Peyer's patch (tissue), 4 donors: ENCODE results near the gene ATG2B. TPM values are rescaled to one million over a fixed set of nuclear protein-coding genes. Genes with fewer than 3 reads are reported as not detected.
"Not testable (repeated sequence)": the region's sequence is repeated elsewhere in the genome, so short reads cannot be mapped to it uniquely, and the experiment has no call there.

Experiments
- DNase-seq, 3 donors: peaks; one replicate each; pipeline ENCODE4 v3.0.0-alpha.2; 2017 to 2019
- H3K27ac ChIP-seq, 4 donors: fragments of 200-600 bp; sonication (generic); one replicate each; pipeline ENCODE4 v1.5.1; 2016 to 2019
- H3K27me3 ChIP-seq, 2 donors: fragments of 200-600 bp; sonication (generic); one replicate each; pipeline ENCODE4 v1.5.1; 2019
- H3K36me3 ChIP-seq, 3 donors: fragments of 200-600 bp; sonication (generic); one replicate each; pipeline ENCODE4 v1.5.1; 2016 to 2019
- H3K4me1 ChIP-seq, 4 donors: fragments of 200-600 bp; sonication (generic); one replicate each; pipeline ENCODE4 v1.5.1; 2016 to 2019
- H3K4me3 ChIP-seq, 4 donors: fragments of 200-600 bp; sonication (generic); 1 replicate in 3 of 4; 2 replicates in 1 of 4; pipeline ENCODE4 v1.5.1; 2016 to 2019; ENCODE audit warnings: mild to moderate bottlenecking in 1 of 4
- H3K9me3 ChIP-seq, 4 donors: fragments of 200-600 bp; sonication (generic); one replicate each; pipeline ENCODE4 v1.5.1; 2016 to 2019; ENCODE audit warnings: mild to moderate bottlenecking in 1 of 4
- POLR2A ChIP-seq, 2 donors: fragments of 450-650 bp; IDR thresholded peaks; one replicate each; pipeline ENCODE4 v1.5.1; 2017; ENCODE audit warnings: antibody characterized with exemption in 2 of 2, mild to moderate bottlenecking in 2 of 2, moderate library complexity in 2 of 2
- total RNA-seq, 4 donors: library from RNA; depleted of rRNA; stranded (reverse); fragments of >200 nt; gene quantifications; one replicate each; pipeline ENCODE4 v1.1.0, GENCODE V29; 2016
- TF ChIP-seq, protein P1 (sequence below), 6 experiments: fragments of 450-650 bp in 4 of 6; fragments of 200-600 bp in 2 of 6; sonication (generic) in 1 of 6; IDR thresholded peaks; one replicate each; pipeline ENCODE4 v1.5.1; 2017 to 2019; ENCODE audit warnings: antibody characterized with exemption in 6 of 6, mild to moderate bottlenecking in 3 of 6, moderate library complexity in 1 of 6

The ATG2B gene
- total RNA-seq, 4 donors from 2014 or later: 39.8 to 85.8 (median 47.4) TPM

DNA sequence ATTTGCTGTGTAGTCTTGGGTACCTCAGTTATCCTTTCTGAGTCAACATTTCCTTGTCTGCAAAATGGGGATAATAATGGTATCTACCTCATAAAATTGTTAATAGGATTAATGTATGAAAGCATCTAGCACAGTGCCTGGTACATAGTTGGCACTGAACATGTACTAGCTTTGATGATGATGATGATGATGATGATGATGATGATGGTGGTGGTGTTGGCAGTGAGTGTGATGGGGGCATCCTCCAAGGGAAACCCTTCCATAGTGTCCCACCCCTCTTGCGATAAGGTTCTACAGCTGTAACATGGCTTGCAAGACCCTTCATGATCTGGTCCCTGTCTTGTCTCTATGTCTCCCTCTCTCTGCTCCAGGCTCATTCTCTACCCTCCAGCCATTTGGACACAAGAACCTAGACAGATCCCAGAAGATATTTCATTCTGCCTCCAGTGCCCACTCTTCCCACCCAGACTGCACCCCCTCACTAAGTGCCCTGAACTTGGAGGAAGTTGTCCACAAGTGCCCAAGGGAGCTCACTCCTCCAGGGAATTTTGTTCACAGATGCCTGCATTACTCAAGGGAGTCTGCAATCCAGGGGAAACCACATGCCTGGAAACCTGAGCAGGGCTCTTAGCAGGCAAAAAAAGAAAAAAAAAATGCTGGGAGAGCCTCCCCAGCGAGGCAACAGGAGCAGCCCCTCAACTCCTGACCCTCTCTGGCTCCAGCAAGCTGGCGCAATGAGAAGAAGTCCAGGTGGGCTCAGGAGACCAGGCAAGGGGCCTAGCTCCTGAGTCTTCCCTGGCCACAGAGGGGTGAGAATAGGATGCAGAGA, 117.2 kb downstream of the ATG2B start:
- Histone ChIP-seq H3K27me3 (no peaks in the 10 kb centered on the region), H3K27ac (no peak overlapping the region), H3K9me3 (no peaks in the 10 kb centered on the region), H3K36me3 (peaks cover 0 to 16% (median 0%) of the 10 kb centered on the region in 3 donors), H3K4me1 (no peaks in the 10 kb centered on the region), H3K4me3 (no peak overlapping the region)
- TF ChIP-seq POLR2A (IDR thresholded peaks at IDR 0.05): no peak
- TF ChIP-seq, protein P1, sequence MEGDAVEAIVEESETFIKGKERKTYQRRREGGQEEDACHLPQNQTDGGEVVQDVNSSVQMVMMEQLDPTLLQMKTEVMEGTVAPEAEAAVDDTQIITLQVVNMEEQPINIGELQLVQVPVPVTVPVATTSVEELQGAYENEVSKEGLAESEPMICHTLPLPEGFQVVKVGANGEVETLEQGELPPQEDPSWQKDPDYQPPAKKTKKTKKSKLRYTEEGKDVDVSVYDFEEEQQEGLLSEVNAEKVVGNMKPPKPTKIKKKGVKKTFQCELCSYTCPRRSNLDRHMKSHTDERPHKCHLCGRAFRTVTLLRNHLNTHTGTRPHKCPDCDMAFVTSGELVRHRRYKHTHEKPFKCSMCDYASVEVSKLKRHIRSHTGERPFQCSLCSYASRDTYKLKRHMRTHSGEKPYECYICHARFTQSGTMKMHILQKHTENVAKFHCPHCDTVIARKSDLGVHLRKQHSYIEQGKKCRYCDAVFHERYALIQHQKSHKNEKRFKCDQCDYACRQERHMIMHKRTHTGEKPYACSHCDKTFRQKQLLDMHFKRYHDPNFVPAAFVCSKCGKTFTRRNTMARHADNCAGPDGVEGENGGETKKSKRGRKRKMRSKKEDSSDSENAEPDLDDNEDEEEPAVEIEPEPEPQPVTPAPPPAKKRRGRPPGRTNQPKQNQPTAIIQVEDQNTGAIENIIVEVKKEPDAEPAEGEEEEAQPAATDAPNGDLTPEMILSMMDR (IDR thresholded peaks at IDR 0.05): no peak
- DNase-seq: no peak

DNA sequence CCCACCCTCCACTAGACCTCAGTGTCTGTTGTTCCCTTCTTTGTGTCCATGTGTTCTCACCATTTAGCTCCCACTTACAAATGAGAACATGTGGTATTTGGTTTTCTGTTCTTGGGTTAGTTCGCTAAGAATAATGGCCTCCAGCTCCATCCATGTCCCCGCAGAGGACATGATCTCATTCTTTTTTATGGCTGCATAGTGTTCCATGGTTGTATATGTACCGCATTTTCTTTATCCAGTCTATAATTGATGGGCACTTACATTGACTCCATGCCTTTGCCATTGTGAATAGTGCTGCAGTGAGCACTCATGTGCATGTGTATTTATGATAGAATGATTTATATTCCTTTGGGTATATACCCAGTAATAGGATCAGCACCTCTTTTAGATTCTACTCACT, 118.1 kb downstream of the ATG2B start:
- not testable (repeated sequence) for DNase-seq, H3K27ac ChIP-seq, H3K4me3 ChIP-seq, H3K9me3 ChIP-seq, H3K27me3 ChIP-seq, H3K4me1 ChIP-seq
- H3K36me3 ChIP-seq: peaks cover 0 to 24% (median 0%) of the 10 kb centered on the region in 3 donors

DNA sequence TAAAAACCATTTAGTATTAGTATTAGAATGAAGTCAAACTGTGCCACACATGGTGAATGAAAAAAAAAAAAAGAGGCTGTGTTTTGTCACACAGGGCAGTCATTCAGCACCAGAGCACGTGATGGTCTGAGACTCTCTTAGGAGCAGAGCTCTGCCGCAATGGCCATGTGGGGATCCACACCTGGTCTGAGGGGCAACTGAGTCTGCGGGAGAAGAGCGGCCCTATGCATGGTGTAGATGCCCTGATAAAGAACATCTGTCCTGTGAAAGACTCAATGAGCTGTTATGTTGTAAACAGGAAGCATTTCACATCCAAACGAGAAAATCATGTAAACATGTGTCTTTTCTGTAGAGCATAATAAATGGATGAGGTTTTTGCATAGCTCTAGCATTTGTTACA, 119.4 kb downstream of the ATG2B start:
- no peak for DNase-seq
- no peak overlapping the region for H3K27ac ChIP-seq
- no peaks in the 10 kb centered on the region for H3K27me3 ChIP-seq
- no peak overlapping the region for H3K4me3 ChIP-seq
- peaks cover 0 to 26% (median 0%) of the 10 kb centered on the region in 3 donors for H3K36me3 ChIP-seq
- peaks cover 0 to 14% (median 4%) of the 10 kb centered on the region in 4 donors for H3K4me1 ChIP-seq
- H3K9me3 ChIP-seq: no peaks in the 10 kb centered on the region
- no peak for TF ChIP-seq POLR2A (IDR thresholded peaks at IDR 0.05)
- TF ChIP-seq, protein P1 (IDR thresholded peaks at IDR 0.05): no peak

GRCh38 chr14:96242126-96242525, 121.0 kb downstream of the ATG2B start:
- DNase-seq: no peak
- Histone ChIP-seq H3K4me3 (no peak overlapping the region), H3K4me1 (peaks cover 0 to 17% (median 4%) of the 10 kb centered on the region in 4 donors), H3K36me3 (peaks cover 0 to 29% (median 0%) of the 10 kb centered on the region in 3 donors), H3K27me3 (no peaks in the 10 kb centered on the region), H3K9me3 (no peaks in the 10 kb centered on the region), H3K27ac (no peak overlapping the region)
- TF ChIP-seq, protein P1 (IDR thresholded peaks at IDR 0.05): no peak
- TF ChIP-seq POLR2A (IDR thresholded peaks at IDR 0.05): no peak

DNA sequence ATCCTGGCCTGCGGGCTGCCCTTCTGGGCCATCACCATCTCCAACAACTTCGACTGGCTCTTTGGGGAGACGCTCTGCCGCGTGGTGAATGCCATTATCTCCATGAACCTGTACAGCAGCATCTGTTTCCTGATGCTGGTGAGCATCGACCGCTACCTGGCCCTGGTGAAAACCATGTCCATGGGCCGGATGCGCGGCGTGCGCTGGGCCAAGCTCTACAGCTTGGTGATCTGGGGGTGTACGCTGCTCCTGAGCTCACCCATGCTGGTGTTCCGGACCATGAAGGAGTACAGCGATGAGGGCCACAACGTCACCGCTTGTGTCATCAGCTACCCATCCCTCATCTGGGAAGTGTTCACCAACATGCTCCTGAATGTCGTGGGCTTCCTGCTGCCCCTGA, 122.5 kb downstream of the ATG2B start:
- Histone ChIP-seq H3K27me3 (no peaks in the 10 kb centered on the region), H3K27ac (peak overlapping the region in 2 of 4 donors; percentile 51 to 93), H3K36me3 (peaks cover 0 to 29% (median 0%) of the 10 kb centered on the region in 3 donors), H3K4me3 (no peak overlapping the region), H3K9me3 (no peaks in the 10 kb centered on the region), H3K4me1 (peaks cover 0 to 17% (median 4%) of the 10 kb centered on the region in 4 donors)
- DNase-seq: no peak
- TF ChIP-seq, protein P1 (IDR thresholded peaks at IDR 0.05): no peak
- no peak for TF ChIP-seq POLR2A (IDR thresholded peaks at IDR 0.05)

DNA sequence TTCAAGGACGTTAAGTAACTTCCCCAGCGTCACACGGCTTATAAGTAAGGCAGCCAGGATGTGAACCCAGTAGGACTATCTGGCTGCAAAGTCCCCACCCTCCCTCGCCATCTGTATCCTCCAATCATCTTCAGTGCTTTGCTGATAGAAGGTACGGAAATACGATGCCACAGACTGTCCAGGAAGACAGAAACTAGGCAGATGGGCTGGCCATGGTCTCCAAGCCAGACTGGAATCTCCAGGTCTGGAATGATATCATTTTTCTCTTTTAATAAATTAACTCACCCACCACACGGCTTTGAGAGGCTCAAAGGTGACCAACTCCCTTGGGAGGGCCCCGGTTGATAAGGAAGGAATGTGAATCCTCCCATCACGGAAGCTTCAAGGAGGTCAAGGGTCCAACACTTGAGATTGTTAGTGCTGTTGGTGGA, 123.4 kb downstream of the ATG2B start:
- DNase-seq: peak in 2 of 3 donors; percentile 71 to 85
- peaks cover 0 to 29% (median 0%) of the 10 kb centered on the region in 3 donors for H3K36me3 ChIP-seq
- H3K4me3 ChIP-seq: no peak overlapping the region
- no peaks in the 10 kb centered on the region for H3K27me3 ChIP-seq
- H3K9me3 ChIP-seq: no peaks in the 10 kb centered on the region
- peaks cover 0 to 17% (median 4%) of the 10 kb centered on the region in 4 donors for H3K4me1 ChIP-seq
- TF ChIP-seq, protein P1 (IDR thresholded peaks at IDR 0.05): no peak
- peak in 1 of 2 donors; percentile 14 for TF ChIP-seq POLR2A (IDR thresholded peaks at IDR 0.05)
- H3K27ac ChIP-seq: peak overlapping the region in 3 of 4 donors; percentile 51 to 93 (median 83)
